GM21825 (cell line): Measurements from ENCODE around the gene DMC1.
A peak's percentile ranks its signal among the peaks of the same experiment; 100 is the strongest.

Experiments used
- ATAC-seq: cut with Tn5 transposase; IDR thresholded peaks from one replicate; pipeline ENCODE4 v1.9.1; 2021; ENCODE audit warnings: mild to moderate bottlenecking, moderate library complexity; ENCODE audit not compliant: unreplicated experiment

DMC1 gene

DNA sequence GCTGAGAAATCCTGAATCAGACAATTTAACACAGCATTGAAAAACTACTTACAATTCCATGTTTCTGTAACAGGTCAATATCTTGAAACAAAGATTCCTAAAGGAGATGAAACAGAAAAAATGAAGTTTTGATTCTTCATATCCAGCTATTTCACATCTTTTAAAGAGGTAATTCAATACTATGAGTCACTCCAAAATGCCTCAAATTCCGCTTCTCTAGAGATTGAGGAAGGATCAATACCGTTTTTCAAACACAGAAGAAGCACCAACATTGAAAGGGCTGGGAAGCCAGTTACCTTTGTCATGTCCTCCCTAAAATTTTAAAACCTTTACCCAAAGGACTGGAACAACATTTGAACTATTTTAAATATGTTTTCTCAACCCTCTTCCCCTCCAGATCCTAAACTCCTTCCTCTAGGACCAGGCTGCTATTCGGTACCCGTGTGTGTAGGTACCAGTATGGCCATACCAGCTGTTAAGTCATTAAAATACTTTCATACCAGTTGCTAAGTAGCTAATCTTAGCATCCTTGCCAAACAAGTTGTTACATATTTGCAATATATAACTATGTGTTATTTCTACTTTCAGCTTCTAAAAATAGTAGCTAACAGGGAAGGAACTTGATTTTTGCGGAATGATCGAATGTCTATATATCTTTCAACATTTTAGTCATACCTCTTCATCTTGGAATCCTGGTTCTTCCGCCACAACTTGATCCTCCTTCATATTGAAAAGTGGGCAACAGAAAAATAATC, 2.3 kb downstream of the DMC1 start:
- no peak for ATAC-seq

GRCh38 chr22:38566726-38567504, 3.1 kb downstream of the DMC1 start:
- ATAC-seq, result no peak

GRCh38 chr22:38565441-38565840, 4.5 kb downstream of the DMC1 start:
- ATAC-seq, result no peak

- ATAC-seq, result no peak
Measured at GRCh38 chr22:38564669-38565068, 5.3 kb downstream of the DMC1 start.

DNA sequence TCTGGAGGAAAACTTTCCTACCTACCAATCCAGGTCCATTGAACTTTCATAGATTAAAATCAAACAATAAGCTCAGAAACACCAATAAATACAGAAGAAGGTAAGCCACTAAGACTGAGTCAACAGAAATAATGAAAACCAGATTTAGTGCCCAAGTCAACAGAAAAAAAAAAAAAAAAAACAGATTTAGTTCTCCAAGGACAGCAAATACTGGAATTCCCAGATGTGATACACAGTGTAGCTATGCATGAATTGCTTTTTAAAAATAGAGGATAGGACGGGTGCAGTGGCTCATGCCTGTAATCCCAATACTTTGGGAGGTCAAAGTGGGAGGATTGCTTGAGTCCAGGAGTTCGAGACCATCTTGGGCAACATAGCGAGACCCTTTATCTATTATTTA, 15.7 kb downstream of the DMC1 start:
- no peak for ATAC-seq

GRCh38 chr22:38549101-38549894, 20.7 kb downstream of the DMC1 start:
- no peak for ATAC-seq

DNA sequence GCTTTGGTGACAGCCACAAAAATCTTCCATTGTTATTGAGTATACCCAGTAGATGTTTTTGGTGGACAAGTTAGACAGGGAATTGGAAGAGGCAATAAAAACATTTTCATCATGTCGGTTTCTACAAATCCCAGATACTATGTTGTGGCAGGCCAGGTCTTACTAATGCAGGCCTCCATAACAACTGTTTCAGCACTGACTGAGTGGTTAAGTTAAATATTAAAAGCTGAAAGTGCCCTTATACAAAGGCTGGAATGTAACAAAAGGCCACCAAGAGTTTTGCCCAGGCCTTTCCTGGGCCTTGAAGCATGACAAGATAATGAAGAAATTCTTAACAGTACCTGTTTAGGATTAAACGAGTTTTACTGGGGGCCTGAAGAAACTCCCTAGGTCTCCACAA, 29.3 kb downstream of the DMC1 start:
- ATAC-seq, result no peak

GRCh38 chr22:38531251-38531938, 38.6 kb downstream of the DMC1 start:
- ATAC-seq, result no peak

GRCh38 chr22:38524429-38524828, 45.6 kb downstream of the DMC1 start:
- no peak for ATAC-seq

GRCh38 chr22:38523479-38523878, 46.5 kb downstream of the DMC1 start:
- no peak for ATAC-seq

DNA sequence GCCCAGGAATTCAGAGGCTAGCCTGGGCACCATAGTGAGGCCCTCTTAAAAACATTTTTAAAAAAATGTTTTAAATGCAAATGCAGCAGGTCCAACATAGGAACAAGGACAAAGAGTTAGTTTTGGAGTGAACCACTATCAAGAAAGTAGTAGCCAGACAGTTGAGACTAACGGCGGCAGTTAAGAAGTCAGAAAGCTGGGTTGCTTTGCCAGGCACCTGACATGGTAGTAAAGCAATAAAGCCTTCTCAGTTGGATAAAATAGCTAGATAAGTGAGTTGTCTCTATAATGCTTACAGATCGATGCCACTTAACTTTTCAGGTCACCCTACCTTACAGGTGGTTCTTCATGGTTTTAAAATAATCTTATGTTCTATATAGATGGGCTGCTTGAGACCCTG, 47.0 kb downstream of the DMC1 start:
- no peak for ATAC-seq

DNA sequence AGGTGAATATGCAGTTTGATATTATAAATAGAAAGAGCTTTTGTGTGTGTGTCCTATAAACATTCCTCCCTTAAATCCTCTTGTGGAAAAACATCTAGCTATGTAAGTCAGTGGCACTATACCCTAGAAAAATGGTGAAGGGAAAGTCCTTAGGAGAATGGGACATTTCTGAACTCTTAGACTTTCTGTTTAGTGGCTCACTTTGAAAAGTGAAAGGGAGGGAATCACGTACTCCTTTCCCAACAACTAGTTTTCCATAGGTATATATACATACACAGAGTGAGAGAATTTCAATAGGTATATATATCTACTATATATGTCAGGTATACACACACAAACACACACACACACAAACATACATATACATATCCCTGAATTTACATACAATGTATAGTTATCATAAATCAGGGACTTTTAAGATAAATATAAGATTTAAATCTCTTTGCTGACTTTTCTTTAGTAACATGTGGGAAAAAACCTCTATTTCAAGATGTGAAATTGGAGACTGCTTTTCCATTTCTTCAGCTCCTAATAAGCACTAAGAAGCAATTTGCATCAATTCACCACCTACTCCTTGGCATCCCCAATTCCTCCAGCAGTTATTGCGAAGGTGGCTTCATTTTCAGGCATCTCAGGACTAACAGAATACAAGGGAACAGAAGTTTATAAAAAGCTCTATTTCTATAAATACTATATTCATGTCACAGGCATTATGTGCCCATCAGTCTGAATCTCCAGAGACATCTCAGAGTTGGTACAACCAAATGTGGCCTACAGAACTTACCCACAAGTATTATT, 50.3 kb downstream of the DMC1 start:
- ATAC-seq, result no peak

DNA sequence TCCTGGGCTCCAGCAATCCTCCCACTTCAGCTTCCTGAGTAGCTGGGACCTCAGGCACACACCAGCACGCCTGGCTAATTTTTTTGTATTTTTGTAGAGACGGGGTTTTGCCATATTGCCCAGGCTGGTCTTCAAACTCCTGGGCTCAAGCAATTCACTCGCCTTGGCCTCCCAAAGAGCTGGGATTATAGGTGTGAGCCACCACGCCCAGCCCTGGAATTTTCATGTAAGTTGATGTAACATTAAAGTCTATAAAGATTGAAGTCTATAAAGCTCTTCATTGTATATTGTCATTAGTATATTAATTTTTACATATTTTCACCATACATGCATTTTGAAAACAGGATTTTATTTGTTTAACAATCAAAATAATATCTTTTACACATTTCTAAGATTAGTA, 51.4 kb downstream of the DMC1 start:
- no peak for ATAC-seq

- no peak for ATAC-seq
Measured at GRCh38 chr22:38513063-38513462, 56.9 kb downstream of the DMC1 start.

GRCh38 chr22:38510416-38510970, 59.5 kb downstream of the DMC1 start:
- no peak for ATAC-seq

- peak; percentile 82 for ATAC-seq
Measured at GRCh38 chr22:38506118-38506962, 63.6 kb downstream of the DMC1 start, which contains the start of gene DDX17. Gene DDX17, minus strand, starts transcription at chr22:38506311.

DNA sequence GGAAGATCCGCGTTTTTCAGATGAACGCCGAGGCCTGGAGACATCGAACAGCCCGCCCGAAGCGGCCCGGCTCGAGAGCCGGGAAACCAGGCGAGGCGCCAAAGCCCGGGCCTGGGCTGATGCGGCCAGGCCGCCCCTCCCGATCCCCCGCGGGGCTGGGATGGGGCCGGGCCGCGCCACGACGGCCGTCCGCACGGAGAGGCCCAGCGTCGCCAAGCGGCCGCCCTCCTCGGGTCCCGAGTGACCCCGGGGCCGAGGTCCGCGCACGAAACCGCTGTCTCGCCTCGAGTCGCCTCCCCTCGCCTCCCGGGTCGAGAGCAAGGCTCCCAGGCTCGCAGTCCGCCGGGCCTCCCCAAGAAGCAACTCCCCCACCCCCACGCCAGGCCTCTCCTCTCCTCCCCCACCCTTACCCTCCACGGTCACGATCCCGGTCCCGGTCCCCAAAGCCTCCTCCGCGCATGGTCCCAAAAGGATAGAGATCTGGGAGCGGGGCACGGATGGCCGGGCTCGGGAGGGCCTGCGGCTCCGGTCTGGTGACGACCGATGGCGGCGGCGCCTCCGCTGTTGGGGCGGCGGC, 64.4 kb downstream of the DMC1 start:
- peak; percentile 27 for ATAC-seq

- no peak for ATAC-seq
Measured at GRCh38 chr22:38504731-38505540, 65.0 kb downstream of the DMC1 start.
